ENCODE measurements around the gene UBAP1L.
"Not testable (repeated sequence)": the region's sequence is repeated elsewhere in the genome, so short reads cannot be mapped to it uniquely, and the experiment has no call there.

Gene UBAP1L

DNA sequence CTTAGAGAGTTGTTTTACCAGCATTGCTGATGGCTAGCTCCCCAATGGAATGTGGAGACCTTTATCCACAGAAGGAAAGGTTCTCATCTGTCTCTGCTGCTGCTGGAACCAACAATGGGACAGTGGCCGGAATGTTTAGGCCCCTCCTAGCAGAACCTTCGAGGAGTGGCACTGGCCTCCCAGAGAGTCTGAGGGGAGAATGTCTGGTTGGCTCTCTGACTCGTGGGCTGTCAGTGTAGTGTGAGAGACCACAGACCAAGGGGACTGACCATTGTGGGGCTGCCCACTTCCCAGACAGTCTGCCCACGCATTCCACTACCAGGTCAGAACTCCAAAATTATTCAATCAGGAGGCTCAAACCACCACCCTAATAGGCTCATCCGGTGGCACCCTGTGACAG is 52.3 kb downstream of the UBAP1L start:
- no peak for DNase-seq

DNA sequence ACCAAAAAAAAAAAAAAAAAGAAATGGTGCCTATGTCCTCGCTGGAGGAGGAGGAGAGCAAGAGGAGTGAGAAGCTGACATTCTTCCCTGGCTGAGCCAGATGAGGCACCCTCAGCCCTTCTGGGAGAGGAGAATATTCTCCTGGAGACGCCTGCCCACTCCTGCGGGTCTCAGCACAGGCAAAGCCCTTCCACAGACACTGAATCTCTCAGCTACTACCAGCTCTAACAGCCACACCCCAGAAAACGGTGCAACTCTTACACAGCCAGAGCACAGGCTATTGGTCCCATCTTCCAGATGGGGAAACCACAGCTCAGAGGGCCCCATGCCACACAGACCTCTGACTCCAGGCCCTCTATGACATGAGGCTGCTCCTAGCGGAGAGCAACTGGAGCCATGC is 52.9 kb downstream of the UBAP1L start:
- no peak for DNase-seq

DNA sequence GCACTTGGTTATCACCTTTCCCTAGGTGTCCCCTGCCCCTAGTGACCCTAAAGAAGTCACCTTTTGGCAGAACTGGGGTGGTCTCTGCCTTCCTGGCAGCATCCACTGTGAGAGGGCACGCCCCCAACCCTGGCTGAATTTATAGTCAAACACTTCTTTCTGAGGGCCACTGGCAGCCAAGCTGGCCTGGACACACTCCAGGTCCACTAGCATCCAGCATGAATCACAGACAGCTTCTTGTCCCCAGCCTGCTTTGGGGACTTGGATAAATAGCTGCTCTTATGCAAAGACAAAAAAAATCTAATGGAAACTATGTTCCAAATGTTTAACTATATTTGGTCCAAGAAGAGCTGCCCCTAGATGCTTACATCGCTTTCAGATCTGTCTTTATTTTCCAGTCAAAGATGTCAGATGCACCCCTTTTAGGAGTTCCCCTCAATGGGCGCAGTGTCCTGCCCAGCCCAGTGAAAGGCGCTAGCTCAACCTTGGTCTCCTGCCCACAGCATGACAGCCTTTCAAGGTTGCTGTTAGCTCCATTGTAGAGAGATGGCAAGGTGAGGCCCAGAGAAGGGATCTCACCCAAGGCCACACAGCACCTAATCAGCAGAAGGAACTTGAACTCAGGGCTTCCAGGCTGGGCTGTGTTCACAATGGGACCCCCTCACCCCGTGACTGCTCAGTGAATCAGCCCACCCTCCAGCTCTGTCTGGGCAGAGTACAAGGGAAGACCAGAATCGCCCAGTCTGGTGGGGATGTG is 54.2 kb downstream of the UBAP1L start:
- DNase-seq: peak; percentile 21

DNA sequence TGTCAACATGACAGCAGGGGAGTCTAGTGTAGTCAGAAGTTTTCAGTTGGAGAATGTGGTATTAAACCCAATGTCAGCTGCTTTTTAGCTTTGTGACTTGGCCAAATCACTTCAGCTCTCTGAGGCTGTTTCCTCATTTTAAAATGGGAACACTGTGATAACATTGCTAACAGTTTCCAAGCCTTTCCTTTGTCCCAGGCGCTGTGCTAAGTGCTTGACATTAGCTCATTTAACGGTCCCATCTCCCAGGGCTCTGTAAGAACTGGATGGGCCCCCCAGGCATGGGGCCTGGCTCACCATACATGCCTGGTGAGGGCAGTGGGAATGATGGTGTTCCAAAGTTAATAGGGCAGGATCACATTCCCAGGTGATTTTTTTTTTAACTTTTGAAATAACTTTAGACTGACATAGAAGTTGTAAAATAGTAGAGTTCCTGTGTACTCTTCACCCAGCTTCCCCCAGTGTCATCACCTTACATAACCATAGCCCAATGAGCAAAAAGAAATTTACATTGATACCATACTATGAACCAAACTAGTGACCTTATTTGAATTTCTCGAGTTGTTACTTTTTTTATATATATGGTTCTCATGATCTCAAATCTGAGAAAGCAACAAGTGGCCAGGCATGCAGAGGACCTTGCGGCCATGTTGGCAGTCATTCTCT is 54.9 kb downstream of the UBAP1L start:
- DNase-seq: no peak

DNA sequence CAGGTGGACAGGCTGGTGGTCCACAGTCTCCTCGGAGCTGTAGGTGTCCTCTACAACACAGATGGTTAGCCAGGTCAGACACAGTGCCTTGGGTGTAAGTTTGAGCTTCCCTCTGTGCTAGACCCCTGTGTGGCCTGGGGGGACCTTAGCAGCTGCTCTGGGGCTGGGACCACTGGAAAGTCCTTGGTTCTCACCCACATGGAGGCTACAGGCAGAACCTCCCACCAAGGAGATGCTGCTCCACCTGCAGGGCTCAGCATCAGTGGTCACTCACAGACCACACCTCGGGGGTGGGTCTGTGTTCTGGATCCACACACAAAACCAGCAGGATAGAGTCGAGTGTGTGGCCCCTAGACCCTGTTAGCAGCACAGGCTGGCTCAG is 55.6 kb downstream of the UBAP1L start:
- no peak for DNase-seq

DNA sequence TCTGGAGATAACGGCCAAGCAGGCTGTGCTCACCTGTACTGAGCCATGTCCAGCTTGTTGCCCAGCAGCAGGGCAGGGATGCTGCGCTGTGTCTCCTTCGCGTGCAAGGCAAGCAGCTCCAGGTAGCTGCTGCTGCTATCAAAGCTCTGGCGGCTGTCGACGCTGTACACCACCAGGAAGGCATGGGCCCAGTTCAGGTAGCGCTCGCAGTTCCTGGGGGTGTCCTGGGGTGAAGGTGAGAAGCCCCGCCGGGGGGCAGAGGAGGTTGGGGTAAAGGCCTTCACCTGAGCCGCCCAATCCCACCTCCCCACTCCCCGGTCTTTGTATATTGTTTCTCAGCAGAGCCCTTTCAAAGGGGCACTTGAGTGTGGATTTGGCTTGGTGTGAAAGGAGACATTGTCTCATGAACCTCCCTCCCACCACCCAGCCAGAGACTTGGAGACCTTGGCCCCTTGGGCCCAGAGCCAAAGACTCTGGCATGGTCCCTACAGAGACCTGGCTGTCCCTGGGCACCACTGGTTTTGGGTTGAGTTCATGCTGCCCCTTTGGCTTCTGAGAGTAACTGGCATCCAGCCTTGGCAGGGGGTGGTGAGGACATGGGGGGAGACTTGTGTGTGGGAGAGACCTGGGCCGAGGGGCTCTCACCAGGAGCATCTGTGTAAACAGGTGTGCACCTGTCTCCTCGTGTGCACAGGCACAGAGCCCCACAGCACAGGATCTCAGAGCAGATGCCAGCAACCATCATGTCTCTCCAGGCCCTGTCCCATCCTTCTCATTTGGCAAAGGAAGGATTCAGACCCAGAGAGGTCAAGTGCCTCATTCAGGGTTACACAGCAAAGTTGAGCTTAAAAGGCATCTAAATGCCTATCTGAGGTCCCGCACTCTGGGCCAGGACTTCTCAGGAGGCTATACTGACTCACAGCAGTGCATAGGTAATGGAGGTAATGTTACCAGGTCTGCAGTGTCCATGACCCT is 56.3 kb downstream of the UBAP1L start:
- DNase-seq: no peak

DNA sequence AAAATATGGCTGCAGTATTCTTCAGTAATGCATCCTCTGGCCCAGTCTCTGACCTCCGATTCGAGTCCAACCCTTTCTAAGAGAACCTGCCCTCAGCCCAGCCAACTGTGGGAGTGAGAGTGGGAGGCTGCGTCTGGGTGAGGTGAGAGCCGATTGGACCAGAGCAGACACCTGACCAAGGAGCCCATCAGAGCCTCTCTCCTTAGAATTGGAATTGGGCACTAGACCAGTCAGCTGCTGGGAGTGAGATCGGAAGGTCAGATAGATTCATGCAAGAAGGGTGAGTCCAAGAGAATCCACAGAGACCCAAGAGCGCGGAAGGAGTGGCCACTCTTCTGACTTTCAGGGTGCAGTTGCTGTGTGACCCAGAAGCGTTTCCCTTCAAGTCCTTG is 57.5 kb downstream of the UBAP1L start:
- DNase-seq: no peak

DNA sequence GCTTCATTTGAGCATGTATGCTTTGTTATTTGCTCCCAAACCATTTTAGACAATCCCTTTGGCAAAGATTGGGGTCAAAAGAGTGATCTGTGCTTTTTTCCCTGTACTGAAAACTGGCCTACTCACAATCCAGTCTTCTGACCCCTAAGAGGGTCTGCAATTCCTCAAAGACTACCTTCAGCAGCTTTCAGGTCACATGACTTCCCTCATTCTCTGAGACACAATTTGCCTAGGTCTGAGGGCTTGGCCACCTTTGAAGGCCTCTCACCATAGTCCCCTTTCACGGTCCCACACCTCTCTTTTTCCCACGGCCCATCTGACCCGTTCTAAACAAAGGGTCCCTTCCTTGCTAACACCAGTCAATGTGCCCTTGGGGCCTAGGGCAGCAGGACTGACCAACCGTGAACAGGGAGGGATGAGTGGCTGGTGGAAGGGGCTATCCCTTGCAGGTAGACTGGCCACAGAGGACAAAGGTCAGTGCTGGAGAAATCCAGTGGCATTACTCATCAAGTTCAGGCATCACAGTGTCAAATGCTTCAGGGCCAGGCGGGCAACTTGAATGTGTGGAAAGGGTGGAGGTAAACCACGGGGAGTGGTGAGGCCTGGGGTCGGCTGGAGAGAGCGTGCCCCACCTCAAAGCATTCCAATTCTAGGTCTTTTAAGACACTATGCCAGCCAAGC is 58.0 kb downstream of the UBAP1L start:
- no peak for DNase-seq

DNA sequence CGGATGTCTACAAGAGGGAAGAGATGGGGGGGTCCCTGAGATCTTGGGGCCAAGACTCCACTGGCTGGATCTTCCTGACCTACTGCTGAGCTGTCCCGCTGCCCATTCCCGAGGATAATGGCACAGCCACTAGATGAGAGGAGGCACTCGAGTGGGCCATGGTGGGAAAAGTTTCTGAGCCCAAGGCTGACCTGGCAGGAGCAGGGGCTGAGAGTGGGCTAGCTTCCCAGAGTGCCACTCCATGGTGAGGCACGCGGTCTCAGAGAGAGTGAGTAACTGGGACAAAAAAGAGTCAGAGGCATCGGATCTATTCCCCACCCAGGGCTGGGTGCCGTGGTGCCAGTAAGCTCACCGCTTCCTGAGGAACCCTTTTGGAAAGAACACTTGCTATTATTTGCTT is 58.9 kb downstream of the UBAP1L start:
- no peak for DNase-seq

DNA sequence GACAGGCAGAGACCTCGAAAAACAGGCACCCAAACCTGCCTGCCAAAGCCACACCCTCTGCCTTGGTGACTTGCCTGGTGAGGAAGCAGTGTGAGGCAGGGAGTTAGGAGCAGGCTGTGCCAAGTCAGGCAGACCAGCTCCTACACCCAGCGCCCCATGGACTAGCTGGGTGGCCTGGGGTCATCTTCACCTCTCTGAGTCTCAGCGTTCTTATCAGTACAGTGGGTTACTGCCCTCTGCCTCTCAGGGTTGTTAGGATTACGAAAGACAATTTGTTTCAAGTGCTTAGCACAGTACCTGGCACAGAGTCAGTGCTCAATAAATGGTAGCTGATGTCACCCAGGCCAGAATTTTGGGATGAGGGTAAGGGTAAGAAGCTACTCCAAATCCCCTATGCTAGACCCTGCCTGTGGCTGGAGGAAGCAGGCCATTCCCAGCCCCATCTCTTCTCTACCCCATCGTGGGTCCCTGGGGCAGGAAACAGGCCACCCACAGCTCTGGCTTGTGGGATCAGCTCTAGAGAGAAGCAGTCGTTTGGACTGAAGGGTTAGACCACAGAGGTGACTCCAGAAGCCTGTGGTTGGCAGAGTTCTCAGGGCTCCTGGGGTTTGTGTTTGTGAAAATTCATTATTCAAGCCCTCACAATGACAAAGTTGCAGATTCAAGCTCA is 59.7 kb downstream of the UBAP1L start:
- no peak for DNase-seq

DNA sequence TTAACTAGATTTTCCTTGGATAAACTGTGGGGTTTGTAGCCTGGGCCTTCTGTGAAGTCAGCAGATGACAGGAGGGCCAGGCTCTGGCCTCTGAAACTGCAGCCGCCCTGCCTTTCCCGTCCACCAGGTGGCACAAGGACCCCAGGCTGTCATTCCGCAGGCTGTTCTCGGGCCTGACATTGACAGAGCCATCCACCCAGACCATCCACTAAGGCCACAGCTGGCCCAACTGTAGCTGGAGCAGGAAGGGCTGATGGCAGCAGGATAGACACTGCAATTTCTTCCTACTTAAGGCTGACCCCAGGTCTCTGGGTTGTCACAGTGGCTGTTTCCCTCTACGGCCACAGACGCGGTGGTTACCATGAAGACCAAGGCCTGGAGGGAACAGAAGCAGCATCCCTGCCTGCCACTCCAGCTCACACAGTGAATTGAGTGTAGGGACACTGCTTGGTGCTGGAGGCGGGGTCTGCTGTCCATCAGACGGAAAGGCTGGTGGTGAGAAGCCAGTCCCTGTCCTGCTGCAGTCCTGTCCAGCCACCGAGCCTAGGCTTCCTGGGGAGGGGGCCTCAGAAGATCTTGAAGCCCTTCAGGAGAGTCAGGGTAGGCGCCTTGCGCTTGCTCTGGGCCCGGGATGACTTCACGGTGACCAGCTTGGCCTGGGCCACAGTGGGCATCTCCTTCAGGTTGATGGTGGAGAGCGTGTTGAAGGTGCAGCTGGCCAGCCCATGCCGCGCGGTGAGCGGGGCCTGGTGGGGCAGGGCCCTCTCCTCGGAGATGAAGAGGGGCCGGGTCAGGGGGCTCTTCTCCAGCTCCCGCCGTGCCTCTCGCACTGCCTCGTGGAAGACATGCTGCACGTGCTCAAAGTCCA is 60.4 kb downstream of the UBAP1L start:
- peak; percentile 66 for DNase-seq

DNA sequence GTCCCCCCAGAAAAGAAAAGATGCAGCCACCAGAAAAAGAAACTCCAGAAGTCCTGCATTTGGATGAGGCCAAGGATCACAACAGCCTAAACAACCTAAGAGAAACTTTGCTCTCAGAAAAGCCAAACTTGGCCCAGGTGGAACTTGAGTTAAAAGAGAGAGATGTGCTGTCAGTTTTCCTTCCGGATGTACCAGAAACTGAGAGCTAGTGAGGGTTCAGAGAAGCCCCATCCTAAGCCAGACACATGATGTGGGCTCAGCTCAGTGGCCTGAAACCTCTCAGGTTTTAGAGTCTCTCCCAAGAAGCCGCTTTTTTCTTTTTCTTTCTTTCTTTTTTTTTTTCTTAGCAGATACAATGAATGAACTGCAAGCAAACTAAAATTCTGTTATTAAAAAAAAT is 62.0 kb downstream of the UBAP1L start:
- no peak for DNase-seq

DNA sequence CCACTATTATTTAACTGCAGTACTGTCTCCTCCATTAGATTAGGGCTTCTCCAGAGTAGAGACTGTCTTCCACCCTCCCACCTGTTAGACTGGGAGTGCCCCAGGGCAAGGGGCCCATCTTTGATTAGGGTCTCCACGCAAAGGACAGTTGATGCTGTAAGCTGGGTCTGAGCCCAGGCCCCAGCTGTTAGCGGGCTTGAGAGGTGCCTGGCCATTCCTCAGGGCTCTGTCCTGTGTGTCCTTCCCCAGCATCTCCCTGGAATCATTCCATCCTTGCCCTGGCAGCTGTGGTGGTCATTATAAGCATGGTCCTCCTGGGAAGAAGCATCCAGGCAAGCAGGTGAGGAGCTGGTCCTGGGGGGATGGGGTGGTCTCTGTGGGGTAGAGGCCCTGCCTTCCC is 63.7 kb downstream of the UBAP1L start:
- DNase-seq: no peak

DNA sequence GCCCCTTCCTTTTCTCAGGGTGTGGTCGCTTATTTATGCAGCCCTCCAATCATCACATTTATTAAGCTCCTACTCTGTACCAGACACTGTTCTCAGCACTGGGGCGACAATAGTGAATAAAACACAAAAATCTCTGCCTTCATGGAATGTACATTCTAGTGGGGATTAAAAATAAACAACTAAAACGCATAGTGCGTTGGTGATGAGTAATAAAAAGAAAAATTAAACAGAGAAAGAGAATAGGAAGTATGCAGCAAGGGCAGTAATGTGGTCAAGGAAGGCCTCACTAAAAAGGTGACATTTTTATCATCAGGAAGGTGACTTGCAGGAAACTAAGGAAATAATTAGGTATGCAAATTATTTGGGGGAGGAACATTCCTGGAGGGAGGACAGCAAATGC is 64.7 kb downstream of the UBAP1L start:
- no peak for DNase-seq

DNA sequence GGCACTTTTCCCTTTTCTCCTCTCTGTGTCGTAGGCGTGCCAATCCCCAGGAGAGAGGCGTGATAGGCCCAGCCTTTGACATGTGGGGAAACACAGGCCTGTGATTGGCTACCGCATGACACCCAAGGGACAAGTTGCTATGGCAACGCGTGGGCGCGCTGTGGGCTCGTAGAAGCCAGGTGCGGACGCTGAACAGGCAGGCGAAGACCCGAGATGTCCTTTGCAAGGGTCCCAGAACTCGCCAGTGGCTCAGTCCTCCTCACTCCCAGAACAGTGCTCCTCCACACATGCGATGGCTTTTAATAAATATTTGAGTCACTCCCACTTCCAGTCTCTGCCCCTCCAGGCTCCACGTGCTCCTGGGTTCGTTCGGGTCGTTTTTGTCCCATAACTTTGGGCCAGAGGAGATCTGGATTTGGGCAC is 65.6 kb downstream of the UBAP1L start:
- DNase-seq: peak; percentile 91

DNA sequence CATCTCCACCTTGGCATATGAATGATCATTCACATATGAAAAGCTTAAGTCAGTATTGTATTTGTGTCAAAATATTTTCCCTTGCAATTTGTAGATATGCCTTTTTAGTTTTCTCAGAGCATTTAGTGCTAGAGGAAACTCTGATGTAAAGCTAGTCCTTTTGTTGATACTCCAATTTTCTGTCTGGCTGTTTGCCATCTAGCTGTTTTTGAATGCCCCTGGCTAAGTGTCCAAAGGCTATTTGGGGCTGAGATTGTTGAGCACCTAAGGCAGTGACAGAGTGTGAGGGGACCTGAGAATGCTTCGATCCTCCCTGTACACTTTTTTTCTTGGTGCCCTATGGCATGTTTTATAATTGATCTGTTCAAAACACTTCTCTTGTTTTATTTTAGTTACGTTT is 66.8 kb downstream of the UBAP1L start:
- no peak for DNase-seq

DNA sequence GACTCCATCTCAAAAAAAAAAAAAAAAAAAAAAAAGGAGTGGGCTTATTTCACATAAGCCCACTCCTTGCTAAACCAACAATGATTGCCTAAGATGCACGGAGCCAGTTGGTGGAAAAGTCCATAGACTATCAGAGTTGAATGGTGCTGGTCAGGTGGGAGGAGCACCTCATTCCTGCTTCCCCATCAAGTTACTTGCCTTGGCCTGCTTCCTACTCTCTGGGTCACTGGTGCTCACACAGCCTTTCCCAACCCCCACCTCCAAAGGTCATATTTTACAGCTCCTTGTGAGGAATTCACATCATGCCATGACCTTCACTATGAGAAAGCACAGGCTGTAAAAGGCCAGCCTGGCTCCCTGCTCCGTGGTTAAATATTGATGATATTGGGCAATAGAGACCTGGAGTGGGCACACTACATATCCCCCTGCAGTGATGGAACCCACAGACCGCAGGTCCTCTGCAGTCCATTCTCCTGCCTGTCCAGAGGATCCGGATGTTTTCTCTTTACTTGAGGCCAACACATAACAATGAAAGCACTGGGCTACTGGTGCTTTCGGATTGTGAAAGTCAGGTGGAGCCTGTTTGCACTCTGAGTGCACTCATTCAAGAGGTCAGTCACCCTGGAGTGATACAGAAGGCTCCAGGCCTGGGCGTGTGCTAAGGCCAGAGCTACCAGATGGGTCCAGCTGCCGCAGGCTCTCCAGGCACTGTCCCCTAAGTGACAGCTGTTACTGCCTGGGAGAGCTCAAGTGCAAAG is 70.1 kb downstream of the UBAP1L start, which contains the start of gene SLC51B:
TSS of gene SLC51B (plus strand) at position 664 of the 758 bp plus-strand sequence. CDS start 4,618 bp downstream, outside the sequence.
- DNase-seq: no peak

DNA sequence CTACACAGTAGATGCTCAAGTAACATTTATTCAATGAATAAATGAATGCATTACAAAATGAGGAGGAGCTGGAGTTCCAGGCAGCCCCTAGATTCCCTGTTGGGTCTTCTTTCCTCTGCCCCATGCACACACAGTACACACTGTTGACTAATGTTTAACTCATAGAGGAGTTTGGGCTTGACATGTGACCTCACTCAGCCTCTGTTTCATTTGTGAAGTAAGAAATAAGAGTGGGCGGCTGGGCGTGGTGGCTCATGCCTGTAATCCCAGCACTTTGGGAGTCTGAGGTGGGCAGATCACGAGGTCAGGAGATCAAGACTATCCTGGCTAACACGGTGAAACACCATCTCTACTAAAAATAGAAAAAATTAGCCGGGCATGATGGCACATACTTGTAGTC is 70.8 kb downstream of the UBAP1L start:
- not testable (repeated sequence) for DNase-seq

DNA sequence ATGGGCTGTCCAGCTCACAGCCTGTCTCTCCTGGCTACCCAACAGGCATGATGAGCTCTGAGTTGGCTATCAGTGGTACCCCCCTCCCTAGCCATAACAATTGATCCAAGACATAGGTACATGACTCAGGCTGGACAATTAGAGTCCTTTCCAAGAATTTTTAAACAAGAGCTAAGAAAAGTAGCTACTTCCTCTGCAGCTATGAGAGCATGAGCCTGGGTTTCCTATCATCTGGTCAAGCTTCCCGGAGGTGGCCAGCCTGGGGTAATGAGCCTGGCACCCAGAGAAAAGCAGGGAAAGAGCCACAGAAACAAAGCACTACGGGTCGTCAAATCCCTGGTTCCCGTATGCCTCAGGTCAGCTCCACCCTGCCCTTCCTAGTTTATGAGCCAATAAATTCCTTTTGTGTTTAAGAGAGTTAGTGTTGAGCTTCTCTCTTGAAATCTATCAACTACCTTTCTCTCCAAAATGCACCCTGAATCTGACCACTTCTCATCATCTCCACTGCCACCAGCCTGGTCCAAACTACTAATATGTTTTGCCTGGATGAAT is 72.1 kb downstream of the UBAP1L start:
- no peak for DNase-seq

Measured in fibroblast of skin of scalp (primary cell).